ENCODE results near the gene A4GALT.

A4GALT gene

DNA sequence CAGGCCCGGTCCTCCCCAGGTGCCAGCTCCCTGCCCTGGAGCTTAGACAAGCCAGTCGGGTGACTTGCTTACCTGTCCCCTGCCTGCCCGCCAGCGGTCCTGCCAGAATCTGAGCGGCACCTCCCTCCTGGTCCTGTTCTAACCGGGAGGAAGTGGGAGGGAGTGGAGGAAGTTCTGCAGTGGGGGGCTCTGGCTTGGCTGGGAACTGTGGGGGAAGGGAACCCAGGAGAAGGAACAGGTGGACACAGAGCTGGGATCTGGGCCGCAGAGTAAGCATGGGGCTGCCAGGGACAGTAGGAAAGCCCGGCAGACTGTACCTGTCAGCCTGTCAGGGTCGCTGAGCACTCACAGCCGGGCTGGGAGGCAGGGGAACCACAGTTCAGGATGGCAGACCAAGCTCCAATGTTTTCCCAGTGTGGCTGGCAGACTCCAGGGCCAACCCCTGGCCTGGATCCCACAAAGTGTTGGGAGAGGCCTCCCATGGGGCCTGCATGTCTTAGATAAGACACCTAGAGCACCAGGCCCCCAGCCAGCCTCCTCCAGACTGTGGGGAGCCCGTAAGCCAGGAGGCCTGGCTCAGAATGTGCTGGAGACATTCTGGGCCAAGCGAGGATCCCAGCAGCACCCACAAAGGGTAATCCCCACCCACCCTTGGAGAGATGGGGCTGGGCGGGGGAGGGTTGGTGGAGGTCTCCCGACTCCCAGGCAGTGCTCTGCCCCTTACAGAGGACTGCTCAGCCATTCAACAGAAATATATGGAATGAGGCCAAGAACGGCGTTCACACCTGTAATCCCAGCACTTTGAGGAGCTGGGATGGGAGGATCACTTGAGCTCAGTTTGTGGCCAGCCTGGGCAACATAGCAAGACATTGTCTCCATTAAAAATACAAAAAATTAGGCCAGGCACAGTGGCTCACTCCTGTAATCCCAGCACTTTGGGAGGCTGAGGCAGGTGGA, 73.8 kb downstream of the A4GALT start:
- DNase-seq = no peak

DNA sequence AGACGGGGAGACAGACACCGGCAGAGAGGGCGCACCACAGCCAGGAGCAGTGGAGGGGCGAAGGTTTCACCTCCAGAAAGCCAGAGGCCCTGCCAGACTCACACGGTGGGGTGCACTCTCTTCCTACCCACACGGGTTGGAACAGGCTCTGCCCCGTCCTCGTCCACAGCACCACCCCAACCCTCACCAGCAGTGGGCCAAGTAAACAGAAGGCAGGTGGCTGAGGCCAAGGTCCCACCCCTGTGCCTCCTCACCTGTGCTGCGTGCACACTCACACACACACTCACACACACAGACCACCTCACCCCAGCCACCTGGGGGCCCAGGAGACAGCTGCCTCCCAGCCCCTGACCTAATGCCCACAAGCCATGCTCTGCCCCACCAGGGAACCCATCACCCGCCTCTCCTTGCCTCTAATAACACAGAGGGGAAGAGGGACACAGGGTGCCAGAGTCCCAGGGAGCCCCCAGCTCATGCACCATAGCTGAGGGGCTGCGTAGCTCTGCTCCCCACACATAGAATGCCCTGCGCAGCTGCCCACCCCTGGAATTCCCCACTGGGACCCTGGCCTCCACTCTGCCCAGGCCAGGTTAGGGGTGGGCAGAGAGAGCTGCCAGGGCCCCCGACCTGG, 74.6 kb downstream of the A4GALT start:
- no peak for DNase-seq

DNA sequence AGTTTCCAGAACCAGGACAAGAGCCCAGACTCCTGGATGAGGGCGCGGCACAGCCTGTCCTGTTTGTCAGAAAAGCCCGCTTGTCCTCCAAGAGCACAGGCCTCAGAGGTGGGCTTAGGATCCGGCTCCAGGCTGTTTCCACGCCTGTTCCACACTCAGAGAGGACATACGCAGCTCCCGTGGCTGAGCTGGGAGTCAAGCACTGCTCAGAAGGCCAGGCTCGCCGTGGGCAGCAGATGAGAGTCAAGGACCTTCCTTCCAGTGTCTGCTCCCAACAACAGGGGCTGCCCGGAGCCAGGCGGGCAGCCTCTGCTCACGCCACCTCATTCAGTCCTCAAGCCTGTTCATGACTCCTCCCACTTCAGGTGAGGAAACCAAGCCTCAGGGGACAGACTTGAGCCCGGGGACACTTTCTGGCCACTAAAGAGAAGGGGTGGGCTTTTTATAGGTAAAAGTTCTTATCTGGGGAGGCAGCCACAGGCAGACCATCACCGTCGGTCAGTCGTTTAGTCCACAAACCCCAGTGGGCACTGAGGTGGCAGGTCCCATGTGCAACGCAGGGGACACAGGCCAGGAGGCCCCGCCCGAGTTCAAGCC, 75.2 kb downstream of the A4GALT start:
- DNase-seq = no peak

DNA sequence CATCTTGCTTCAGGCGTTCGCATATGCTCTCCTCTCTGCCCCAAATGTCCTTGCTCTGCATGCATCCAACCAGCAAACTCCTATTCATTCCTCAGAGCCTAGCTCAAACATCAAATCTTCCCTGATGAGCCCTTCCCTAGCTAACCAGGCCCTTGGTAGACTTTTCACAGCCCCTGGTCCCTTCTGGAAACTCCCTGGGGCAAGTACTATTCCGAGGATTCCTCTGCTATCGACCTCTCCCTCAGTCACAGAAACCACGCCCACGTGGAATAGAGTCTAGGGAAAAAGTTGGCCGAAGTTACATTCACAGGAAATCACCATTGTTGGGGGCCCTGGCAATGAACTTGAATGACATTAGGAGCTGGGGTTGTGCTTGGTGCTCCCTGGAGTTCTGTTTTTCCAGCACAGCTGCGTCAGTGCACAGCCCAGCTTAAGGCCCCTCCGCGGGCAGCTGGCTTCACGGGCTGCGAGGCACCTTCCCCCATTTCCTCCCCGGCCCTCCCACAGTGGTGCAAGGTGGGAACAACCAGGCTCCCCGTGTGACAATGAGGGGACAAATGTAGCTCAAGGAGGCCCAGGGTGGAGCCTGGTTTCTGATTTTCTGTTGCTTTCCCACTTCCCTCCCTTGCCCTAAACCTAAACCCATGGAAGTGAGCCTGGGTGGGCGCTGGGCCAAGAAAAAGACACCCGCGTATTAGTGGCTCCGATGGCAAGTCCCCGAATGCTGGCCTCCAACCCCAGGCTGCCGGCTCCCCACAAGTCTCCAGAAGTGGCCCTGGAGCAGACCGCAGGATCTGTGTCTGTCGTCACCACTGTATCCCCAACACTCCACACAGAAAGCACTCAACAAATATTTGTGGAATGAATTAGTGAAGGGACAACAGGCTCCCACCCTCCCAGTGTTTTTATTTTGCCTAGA, 76.0 kb downstream of the A4GALT start:
- no peak for DNase-seq

DNA sequence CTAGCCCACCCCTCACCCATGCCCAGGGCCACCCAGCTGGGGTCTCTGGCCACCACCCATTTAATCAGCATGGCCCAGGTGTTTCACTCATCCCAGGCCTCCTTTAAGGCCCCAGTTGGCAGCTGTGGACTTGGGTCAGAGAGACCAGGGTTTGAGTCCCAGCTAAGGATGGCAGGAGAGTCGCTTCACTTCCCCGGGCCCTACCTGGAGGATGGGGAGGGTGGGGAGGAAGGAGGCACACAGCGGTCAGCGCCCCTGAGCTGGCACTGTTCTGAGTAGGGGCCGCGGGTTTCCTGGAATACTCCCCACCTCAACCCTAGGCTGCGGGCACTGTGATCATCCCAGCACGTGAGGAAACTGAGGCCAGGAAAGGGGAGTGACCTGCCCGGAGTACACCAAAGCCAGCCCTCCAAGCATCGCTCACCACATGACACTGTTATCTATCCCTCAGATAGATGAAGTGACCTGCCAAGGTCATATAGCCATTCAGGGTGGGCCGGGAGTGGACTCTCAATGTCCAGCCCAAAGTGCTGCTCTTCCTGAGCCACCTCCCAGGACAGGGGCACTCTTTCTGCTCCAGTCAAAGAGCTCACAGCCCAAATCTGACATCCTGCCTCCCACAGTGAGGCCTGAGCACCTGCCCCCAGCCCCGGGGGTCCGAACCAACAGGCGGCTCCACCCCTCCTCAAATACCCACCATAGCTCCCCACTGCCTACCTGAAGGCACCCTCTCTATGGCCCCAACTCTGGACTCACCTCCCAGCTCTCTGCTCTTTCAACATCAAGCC, 76.8 kb downstream of the A4GALT start:
- DNase-seq = no peak

DNA sequence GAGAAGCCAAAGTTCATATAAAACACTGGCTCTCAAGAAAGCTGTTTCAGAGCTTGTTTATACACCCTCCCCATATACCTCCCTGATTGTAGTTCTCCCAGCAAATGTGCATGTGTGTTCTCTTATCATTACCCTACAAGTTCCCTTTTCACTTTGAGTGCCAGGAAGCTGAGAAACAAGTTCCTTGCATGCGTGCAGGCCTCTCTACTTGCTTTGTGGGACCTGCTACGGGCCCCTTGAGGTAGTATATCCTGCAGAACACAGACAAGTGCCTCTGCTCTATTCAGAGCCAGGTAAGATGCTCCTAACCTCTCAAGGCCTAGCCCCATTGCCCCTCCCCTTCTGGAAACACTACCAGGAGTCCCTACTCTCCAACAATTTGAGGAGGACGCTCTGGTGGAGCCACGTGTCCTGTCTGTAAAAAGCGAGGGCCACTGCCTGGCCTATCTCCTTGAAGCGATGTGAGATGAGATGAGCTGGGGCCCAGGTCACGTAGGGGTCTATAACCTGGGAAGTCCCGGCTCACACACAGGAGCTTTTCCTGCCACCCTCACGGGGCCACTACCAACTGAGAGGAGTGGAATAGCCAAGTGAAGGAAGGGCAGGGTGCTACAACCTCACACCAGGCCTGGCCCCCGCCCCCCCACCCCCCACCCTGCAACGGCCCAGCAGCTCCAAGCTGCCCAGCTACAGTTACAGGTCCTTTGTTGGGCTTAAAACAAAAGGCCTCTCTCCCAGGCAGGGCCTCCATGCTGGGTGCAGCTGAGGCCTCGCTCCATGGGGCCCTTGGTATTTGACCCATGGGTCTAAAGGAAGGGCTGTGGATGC, 77.7 kb downstream of the A4GALT start:
- no peak for DNase-seq

Data from cortex of kidney (tissue), 1 donor.